K562 (cell line): ENCODE measurements around the gene PPP1CB. TPM values are rescaled to one million over a fixed set of nuclear protein-coding genes. Genes with fewer than 3 reads are reported as not detected.

Experiments
- ARID1B ChIP-seq: fragments of 450-650 bp; IDR thresholded peaks from 2 replicates; pipeline ENCODE4 v1.6.1; 2016; ENCODE audit warnings: antibody characterized with exemption, mild to moderate bottlenecking, inconsistent platforms
- ARID3B ChIP-seq: fragments of 250-450 bp; sonication (Bioruptor Pico); IDR thresholded peaks from 2 replicates; pipeline ENCODE4 v1.4.0; 2020; ENCODE audit warnings: borderline replicate concordance
- COPS2 ChIP-seq: fragments of 450-650 bp; conservative IDR thresholded peaks from 2 replicates; pipeline ENCODE4 v1.6.1; 2016; ENCODE audit warnings: mild to moderate bottlenecking, moderate library complexity
- HDGF ChIP-seq: fragments of 450-650 bp; IDR thresholded peaks from 2 replicates; pipeline ENCODE4 v1.6.1; 2016
- NR3C1 ChIP-seq: sonication (generic); formaldehyde crosslinking; IDR thresholded peaks from 2 replicates; pipeline ENCODE4 v1.8.1; 2022; ENCODE audit warnings: missing genetic modification reagents
- RREB1 ChIP-seq: fragments of 250-450 bp; sonication (Bioruptor Pico); IDR thresholded peaks from 2 replicates; pipeline ENCODE4 v1.4.0; 2020
- SRF ChIP-seq, 2 experiments: fragments of 250-450, 450-650 bp in 1 of 2; sonication (Bioruptor Pico) in 1 of 2; sonication (generic) in 1 of 2; formaldehyde crosslinking; IDR thresholded peaks; 2 replicates each; pipeline versions ENCODE4 v1.5.0 to v1.5.1; 2020 to 2022; ENCODE audit warnings: mild to moderate bottlenecking in 1 of 2, missing genetic modification reagents in 1 of 2
- ZBTB9 ChIP-seq: fragments of 450-650 bp; formaldehyde crosslinking; IDR thresholded peaks from 2 replicates; pipeline ENCODE4 v1.4.0; 2020; ENCODE audit warnings: mild to moderate bottlenecking, moderate library complexity
- polyA plus RNA-seq, 8 experiments: library from polyadenylated mRNA; depleted of rRNA in 4 of 8; stranded (reverse) in 5 of 8; unstranded in 3 of 8; fragments of >200 nt; fragmentation: Nextera tagmentation in 2 of 8; fragmentation: Illumina TruSeq in 1 of 8; extraction: Ambion mirVana in 2 of 8; extraction: Trizol in 1 of 8; gene quantifications; 2 replicates each; pipeline versions ENCODE4 v1.2.1 to v1.2.3, GENCODE V29; 2011 to 2014; ENCODE audit warnings: inconsistent platforms in 1 of 8, missing spikeins in 1 of 8
- total RNA-seq, 7 experiments: library from RNA; depleted of rRNA in 6 of 7; stranded (reverse); fragments of >200 nt in 6 of 7; fragmentation: Illumina TruSeq in 2 of 7; extraction: Trizol in 2 of 7; gene quantifications; 2 replicates each; pipeline versions ENCODE4 v1.2.1 to v1.2.3, GENCODE V29; 2011 to 2021; ENCODE audit warnings: low replicate concordance in 1 of 7
- TF ChIP-seq, protein P1 (sequence below), 2 experiments: fragments of 450-650 bp in 1 of 2; sonication (generic) in 1 of 2; formaldehyde crosslinking in 1 of 2; IDR thresholded peaks in 1 of 2; conservative IDR thresholded peaks in 1 of 2; 2 replicates each; pipeline versions ENCODE4 v1.6.1 to v1.8.1; 2016 to 2023; ENCODE audit warnings: mild to moderate bottlenecking in 2 of 2, moderate library complexity in 2 of 2, inconsistent platforms in 1 of 2, missing genetic modification reagents in 1 of 2
- TF ChIP-seq, protein P2 (sequence below): IDR thresholded peaks from 3 replicates; pipeline ENCODE4 v1.6.1; 2011; ENCODE audit warnings: borderline replicate concordance, mild to moderate bottlenecking, moderate library complexity; ENCODE audit not compliant: insufficient read length; ENCODE audit errors: extremely low read depth
- TF ChIP-seq, protein P3 (sequence below): fragments of 450-650 bp; formaldehyde crosslinking; IDR thresholded peaks from 2 replicates; pipeline ENCODE4 v1.4.0; 2022; ENCODE audit warnings: missing genetic modification characterization

Gene PPP1CB
- total and polyA plus RNA-seq, 9 of the 15 experiments (the other 6 are each of a cell fraction or from before 2014, with no cell fraction given) = 25.6 to 118 (median 58.9) TPM

GRCh38 chr2:28778392-28778791 is 26.8 kb downstream of the PPP1CB start (continued):
- TF ChIP-seq RREB1 (CRISPR knock-in tag) (no peak), SRF (CRISPR knock-in tag; IDR thresholded peaks at IDR 0.05) (no peak), HDGF (no peak), ARID3B (CRISPR knock-in tag) (no peak), NR3C1 (no peak), ARID1B (no peak), ZBTB9 (CRISPR knock-in tag) (no peak), COPS2 (no peak)
- TF ChIP-seq, protein P1, sequence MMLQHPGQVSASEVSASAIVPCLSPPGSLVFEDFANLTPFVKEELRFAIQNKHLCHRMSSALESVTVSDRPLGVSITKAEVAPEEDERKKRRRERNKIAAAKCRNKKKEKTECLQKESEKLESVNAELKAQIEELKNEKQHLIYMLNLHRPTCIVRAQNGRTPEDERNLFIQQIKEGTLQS (IDR thresholded peaks at IDR 0.05) = no peak
- TF ChIP-seq, protein P1 (CRISPR knock-in tag; conservative IDR thresholded peaks at IDR 0.05) = no peak
- TF ChIP-seq, protein P2, sequence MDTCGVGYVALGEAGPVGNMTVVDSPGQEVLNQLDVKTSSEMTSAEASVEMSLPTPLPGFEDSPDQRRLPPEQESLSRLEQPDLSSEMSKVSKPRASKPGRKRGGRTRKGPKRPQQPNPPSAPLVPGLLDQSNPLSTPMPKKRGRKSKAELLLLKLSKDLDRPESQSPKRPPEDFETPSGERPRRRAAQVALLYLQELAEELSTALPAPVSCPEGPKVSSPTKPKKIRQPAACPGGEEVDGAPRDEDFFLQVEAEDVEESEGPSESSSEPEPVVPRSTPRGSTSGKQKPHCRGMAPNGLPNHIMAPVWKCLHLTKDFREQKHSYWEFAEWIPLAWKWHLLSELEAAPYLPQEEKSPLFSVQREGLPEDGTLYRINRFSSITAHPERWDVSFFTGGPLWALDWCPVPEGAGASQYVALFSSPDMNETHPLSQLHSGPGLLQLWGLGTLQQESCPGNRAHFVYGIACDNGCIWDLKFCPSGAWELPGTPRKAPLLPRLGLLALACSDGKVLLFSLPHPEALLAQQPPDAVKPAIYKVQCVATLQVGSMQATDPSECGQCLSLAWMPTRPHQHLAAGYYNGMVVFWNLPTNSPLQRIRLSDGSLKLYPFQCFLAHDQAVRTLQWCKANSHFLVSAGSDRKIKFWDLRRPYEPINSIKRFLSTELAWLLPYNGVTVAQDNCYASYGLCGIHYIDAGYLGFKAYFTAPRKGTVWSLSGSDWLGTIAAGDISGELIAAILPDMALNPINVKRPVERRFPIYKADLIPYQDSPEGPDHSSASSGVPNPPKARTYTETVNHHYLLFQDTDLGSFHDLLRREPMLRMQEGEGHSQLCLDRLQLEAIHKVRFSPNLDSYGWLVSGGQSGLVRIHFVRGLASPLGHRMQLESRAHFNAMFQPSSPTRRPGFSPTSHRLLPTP = no peak
- TF ChIP-seq, protein P3, sequence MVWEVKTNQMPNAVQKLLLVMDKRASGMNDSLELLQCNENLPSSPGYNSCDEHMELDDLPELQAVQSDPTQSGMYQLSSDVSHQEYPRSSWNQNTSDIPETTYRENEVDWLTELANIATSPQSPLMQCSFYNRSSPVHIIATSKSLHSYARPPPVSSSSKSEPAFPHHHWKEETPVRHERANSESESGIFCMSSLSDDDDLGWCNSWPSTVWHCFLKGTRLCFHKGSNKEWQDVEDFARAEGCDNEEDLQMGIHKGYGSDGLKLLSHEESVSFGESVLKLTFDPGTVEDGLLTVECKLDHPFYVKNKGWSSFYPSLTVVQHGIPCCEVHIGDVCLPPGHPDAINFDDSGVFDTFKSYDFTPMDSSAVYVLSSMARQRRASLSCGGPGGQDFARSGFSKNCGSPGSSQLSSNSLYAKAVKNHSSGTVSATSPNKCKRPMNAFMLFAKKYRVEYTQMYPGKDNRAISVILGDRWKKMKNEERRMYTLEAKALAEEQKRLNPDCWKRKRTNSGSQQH (CRISPR knock-in tag) = no peak
